Lung (tissue), 13 donors: ENCODE measurements around the gene KRTAP9-2. TPM values are rescaled to one million over a fixed set of nuclear protein-coding genes. Genes with fewer than 3 reads are reported as not detected.
"Not testable (repeated sequence)": the region's sequence is repeated elsewhere in the genome, so short reads cannot be mapped to it uniquely, and the experiment has no call there.

ENCODE experiments used
- ATAC-seq: fragments of 200-7000 bp; cut with Tn5 transposase; one replicate; pipeline ENCODE4 v1.9.1; 2020; ENCODE audit warnings: moderate number of reproducible peaks; ENCODE audit not compliant: insufficient read depth, low FRiP score
- DNase-seq, 3 donors: peaks; one replicate each; pipeline ENCODE4 v3.0.0-alpha.2; 2013 to 2017
- H3K27ac ChIP-seq, 2 donors: one replicate each; pipeline ENCODE4 v1.5.1; 2013; ENCODE audit warnings: mild to moderate bottlenecking in 2 of 2, moderate library complexity in 2 of 2, control low read depth in 1 of 2, inconsistent platforms in 1 of 2, low read depth in 1 of 2, low read length in 1 of 2
- H3K27me3 ChIP-seq, 3 donors: one replicate each; pipeline ENCODE4 v1.5.1; 2013; ENCODE audit warnings: low read length in 2 of 3; ENCODE audit not compliant: control insufficient read depth in 3 of 3, insufficient read depth in 3 of 3
- H3K36me3 ChIP-seq, 4 donors: one replicate each; pipeline ENCODE4 v1.5.1; 2013; ENCODE audit warnings: low read length in 4 of 4, mild to moderate bottlenecking in 1 of 4, moderate library complexity in 1 of 4; ENCODE audit not compliant: control insufficient read depth in 4 of 4, insufficient read depth in 4 of 4
- H3K4me1 ChIP-seq, 5 donors: one replicate each; pipeline ENCODE4 v1.5.1; 2013; ENCODE audit warnings: low read length in 5 of 5, mild to moderate bottlenecking in 2 of 5, moderate library complexity in 1 of 5; ENCODE audit not compliant: control insufficient read depth in 5 of 5, insufficient read depth in 5 of 5
- H3K4me3 ChIP-seq: one replicate; pipeline ENCODE4 v1.5.1; 2013; ENCODE audit warnings: mild to moderate bottlenecking, control low read depth, moderate library complexity
- H3K9ac ChIP-seq, 2 donors: one replicate each; pipeline ENCODE4 v1.5.1; 2013; ENCODE audit warnings: low read length in 2 of 2, control low read depth in 1 of 2; ENCODE audit not compliant: insufficient read depth in 1 of 2
- H3K9me3 ChIP-seq, 4 donors: one replicate each; pipeline ENCODE4 v1.5.1; 2013; ENCODE audit warnings: low read length in 3 of 4, mild to moderate bottlenecking in 1 of 4, moderate library complexity in 1 of 4; ENCODE audit not compliant: control insufficient read depth in 4 of 4, insufficient read depth in 3 of 4
- WGBS, 2 donors: extraction: QIAGEN DNeasy Blood & Tissue Kit; methylation state at CpG; one replicate each; pipeline ENCODE4 v1.1.7; 2013; 5-methylcytosine and 5-hydroxymethylcytosine counted together
- polyA plus RNA-seq, 2 donors: library from polyadenylated mRNA; stranded (reverse); fragments of 200-250 nt; gene quantifications; one replicate each; pipeline ENCODE4 v1.2.1, GENCODE V29; 2013
- small RNA-seq: library from RNA; depleted of rRNA; stranded (forward); fragments of <200 nt; gene quantifications from one replicate; pipeline ENCODE3, GENCODE V24; 2014; ENCODE audit warnings: low replicate concordance
- total RNA-seq, 2 donors: library from RNA; depleted of rRNA in 1 of 2; stranded (reverse); fragments of >200 nt in 1 of 2; gene quantifications; one replicate each; pipeline ENCODE4 v1.2.1, GENCODE V29; 2014 to 2021
- TF ChIP-seq, protein P1 (sequence below): IDR thresholded peaks from 2 replicates; pipeline ENCODE4 v1.5.1; 2012; ENCODE audit warnings: mild to moderate bottlenecking; ENCODE audit errors: control extremely low read depth, extremely low read depth
- donor health status: control.
- donor health status: control.
- donor health status: Bipolar disorder and iron deficiency.
- donor health status: healthy.
- donor health status: DM: yes; HTN: yes; CAD: no.

KRTAP9-2 gene
- total and polyA plus RNA-seq, 4 donors, result not detected

DNA sequence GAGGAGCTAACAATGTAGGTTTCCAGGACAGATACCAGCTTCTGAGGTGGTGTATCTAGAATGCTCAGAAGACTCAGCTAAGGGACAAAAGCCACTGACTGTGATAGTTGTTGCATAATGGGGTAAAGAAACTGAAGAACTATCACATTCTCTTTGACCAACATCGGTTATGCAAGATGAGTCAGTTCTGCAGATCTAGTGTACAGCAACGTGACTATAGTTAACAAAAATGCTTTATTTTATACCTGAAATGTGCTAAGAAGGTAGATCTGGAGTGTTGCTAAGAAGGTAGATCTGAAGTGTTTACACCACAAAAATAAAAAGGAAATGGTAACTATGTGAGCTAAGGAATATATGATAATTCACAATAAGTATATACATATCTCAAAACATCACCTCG, 41.3 kb downstream of the KRTAP9-2 start:
- no peaks in the 10 kb centered on the region for H3K4me1 ChIP-seq
- peaks cover 0 to 3% (median 0%) of the 10 kb centered on the region in 3 donors for H3K27me3 ChIP-seq
- no peak overlapping the region for H3K9ac ChIP-seq
- TF ChIP-seq, protein P1, sequence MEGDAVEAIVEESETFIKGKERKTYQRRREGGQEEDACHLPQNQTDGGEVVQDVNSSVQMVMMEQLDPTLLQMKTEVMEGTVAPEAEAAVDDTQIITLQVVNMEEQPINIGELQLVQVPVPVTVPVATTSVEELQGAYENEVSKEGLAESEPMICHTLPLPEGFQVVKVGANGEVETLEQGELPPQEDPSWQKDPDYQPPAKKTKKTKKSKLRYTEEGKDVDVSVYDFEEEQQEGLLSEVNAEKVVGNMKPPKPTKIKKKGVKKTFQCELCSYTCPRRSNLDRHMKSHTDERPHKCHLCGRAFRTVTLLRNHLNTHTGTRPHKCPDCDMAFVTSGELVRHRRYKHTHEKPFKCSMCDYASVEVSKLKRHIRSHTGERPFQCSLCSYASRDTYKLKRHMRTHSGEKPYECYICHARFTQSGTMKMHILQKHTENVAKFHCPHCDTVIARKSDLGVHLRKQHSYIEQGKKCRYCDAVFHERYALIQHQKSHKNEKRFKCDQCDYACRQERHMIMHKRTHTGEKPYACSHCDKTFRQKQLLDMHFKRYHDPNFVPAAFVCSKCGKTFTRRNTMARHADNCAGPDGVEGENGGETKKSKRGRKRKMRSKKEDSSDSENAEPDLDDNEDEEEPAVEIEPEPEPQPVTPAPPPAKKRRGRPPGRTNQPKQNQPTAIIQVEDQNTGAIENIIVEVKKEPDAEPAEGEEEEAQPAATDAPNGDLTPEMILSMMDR, result no peak
- no peak for ATAC-seq
- WGBS, 2 donors, result 56 to 78% methylated on average over 3 of the region's 3 CpGs
- no peak for DNase-seq
- H3K9me3 ChIP-seq, result no peaks in the 10 kb centered on the region
- H3K27ac ChIP-seq, result no peak overlapping the region
- no peak overlapping the region for H3K4me3 ChIP-seq
- H3K36me3 ChIP-seq, result no peaks in the 10 kb centered on the region

DNA sequence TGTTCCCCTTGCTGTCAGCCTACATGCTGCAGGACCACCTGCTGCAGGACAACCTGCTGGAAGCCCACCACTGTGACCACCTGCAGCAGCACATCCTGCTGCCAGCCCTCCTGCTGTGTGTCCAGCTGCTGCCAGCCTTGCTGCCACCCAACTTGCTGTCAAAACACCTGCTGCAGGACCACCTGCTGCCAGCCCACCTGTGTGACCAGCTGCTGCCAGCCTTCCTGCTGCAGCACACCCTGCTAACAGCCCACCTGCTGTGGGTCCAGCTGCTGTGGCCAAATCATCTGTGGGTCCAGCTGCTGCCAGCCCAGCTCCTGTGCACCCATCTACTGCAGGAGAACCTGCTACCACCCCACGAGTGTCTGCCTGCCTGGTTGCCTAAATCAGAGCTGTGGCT, 44.9 kb downstream of the KRTAP9-2 start:
- not testable (repeated sequence) for H3K27ac ChIP-seq, ATAC-seq, H3K36me3 ChIP-seq, DNase-seq, H3K4me3 ChIP-seq, H3K9ac ChIP-seq, H3K27me3 ChIP-seq, H3K4me1 ChIP-seq, H3K9me3 ChIP-seq
- 50 to 60% methylated on average over 1 of the region's 1 CpG for WGBS, 2 donors

DNA sequence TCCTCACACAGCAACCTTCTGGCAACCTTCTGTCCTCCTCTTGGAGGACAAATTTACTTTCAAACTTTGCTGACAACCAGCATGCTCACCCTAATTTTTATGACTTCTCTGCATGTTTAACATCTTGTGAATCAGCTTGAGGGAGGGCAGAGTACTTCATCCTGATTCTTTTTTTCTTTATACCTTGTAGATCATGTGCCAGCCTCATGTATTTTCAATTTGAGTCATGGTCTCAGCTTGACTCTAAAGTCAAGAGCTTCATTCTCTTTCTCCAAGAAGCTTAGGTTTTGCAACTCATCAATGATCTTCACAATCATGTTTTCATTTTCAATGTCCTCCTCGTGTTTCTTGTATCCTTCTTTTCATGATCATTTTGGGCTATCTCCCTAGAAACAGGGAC, 45.4 kb downstream of the KRTAP9-2 start:
- TF ChIP-seq, protein P1, result no peak
- no peaks in the 10 kb centered on the region for H3K27me3 ChIP-seq
- no peaks in the 10 kb centered on the region for H3K4me1 ChIP-seq
- 68 to 75% methylated on average over 1 of the region's 1 CpG for WGBS, 2 donors
- no peak overlapping the region for H3K27ac ChIP-seq
- no peaks in the 10 kb centered on the region for H3K36me3 ChIP-seq
- ATAC-seq (no peak), DNase-seq (no peak)
- H3K9ac ChIP-seq, result no peak overlapping the region
- no peak overlapping the region for H3K4me3 ChIP-seq
- no peaks in the 10 kb centered on the region for H3K9me3 ChIP-seq

DNA sequence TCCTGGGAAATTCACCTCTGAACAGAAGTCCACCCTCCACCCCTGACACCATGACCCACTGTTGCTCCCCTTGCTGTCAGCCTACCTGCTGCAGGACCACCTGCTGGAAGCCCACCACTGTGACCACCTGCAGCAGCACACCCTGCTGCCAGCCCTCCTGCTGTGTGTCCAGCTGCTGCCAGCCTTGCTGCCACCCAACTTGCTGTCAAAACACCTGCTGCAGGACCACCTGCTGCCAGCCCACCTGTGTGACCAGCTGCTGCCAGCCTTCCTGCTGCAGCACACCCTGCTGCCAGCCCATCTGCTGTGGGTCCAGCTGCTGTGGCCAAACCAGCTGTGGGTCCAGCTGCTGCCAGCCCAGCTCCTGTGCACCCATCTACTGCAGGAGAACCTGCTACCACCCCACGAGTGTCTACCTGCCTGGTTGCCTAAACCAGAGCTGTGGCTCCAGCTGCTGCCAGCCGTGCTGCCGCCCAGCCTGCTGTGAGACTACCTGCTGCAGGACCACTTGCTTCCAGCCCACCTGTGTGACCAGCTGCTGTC, 49.3 kb downstream of the KRTAP9-2 start, which contains the start of gene KRTAP9-7:
Gene KRTAP9-7, plus strand, starts transcription at position 51 of the 543 bp plus-strand sequence. Its CDS starts 0 bp downstream, at position 51.
- H3K27me3 ChIP-seq, ATAC-seq, H3K9ac ChIP-seq, H3K9me3 ChIP-seq, H3K4me3 ChIP-seq, H3K27ac ChIP-seq, H3K36me3 ChIP-seq, DNase-seq, H3K4me1 ChIP-seq: not testable (repeated sequence)
- WGBS, 2 donors, result 79 to 97% methylated on average over 3 of the region's 3 CpGs

Small RNA genes within 50 kb of the gene (small RNA-seq; reads per million reads assigned to genes)
- not detected for gene KRTAP4-17P

Other genes with a start within 250 kb of the KRTAP9-2 start
Only the 30 nearest of the 41 such genes appear.
- gene KRTAP2-1, start 179.3 kb upstream of the KRTAP9-2 start, total RNA-seq, result not detected
- not detected for gene KRTAP2-1, start 179.3 kb upstream of the KRTAP9-2 start, polyA plus RNA-seq
- gene KRTAP2-2, start 171.4 kb upstream of the KRTAP9-2 start, total RNA-seq, result not detected
- not detected for gene KRTAP2-2, start 171.4 kb upstream of the KRTAP9-2 start, polyA plus RNA-seq
- gene KRTAP2-3, start 166.5 kb upstream of the KRTAP9-2 start, total RNA-seq, result not detected
- not detected for gene KRTAP2-3, start 166.5 kb upstream of the KRTAP9-2 start, polyA plus RNA-seq
- gene KRTAP2-4, start 160.8 kb upstream of the KRTAP9-2 start, total RNA-seq, result not detected
- not detected for gene KRTAP2-4, start 160.8 kb upstream of the KRTAP9-2 start, polyA plus RNA-seq
- gene KRTAP4-7, start 142.5 kb upstream of the KRTAP9-2 start, total RNA-seq, result not detected
- not detected for gene KRTAP4-7, start 142.5 kb upstream of the KRTAP9-2 start, polyA plus RNA-seq
- gene KRTAP4-8, start 128.5 kb upstream of the KRTAP9-2 start, total RNA-seq, result not detected
- not detected for gene KRTAP4-8, start 128.5 kb upstream of the KRTAP9-2 start, polyA plus RNA-seq
- gene KRTAP4-16, start 124.4 kb upstream of the KRTAP9-2 start, total RNA-seq, result not detected
- gene KRTAP4-16, start 124.4 kb upstream of the KRTAP9-2 start, polyA plus RNA-seq, result not detected
- gene KRTAP4-9, start 121.3 kb upstream of the KRTAP9-2 start, total RNA-seq, result not detected
- not detected for gene KRTAP4-9, start 121.3 kb upstream of the KRTAP9-2 start, polyA plus RNA-seq
- gene KRTAP4-11, start 108.3 kb upstream of the KRTAP9-2 start, total RNA-seq, result under 1 TPM in 1 of 2 donors, not detected in 1; 0.34 TPM
- gene KRTAP4-11, start 108.3 kb upstream of the KRTAP9-2 start, polyA plus RNA-seq, result not detected
- gene KRTAP4-12, start 102.5 kb upstream of the KRTAP9-2 start, total RNA-seq, result not detected
- gene KRTAP4-12, start 102.5 kb upstream of the KRTAP9-2 start, polyA plus RNA-seq, result not detected
- not detected for gene KRTAP4-6, start 86.1 kb upstream of the KRTAP9-2 start, total RNA-seq
- gene KRTAP4-6, start 86.1 kb upstream of the KRTAP9-2 start, polyA plus RNA-seq, result not detected
- not detected for gene KRTAP4-5, start 76.8 kb upstream of the KRTAP9-2 start, total RNA-seq
- gene KRTAP4-5, start 76.8 kb upstream of the KRTAP9-2 start, polyA plus RNA-seq, result not detected
- gene KRTAP4-4, start 65.9 kb upstream of the KRTAP9-2 start, total RNA-seq, result not detected
- not detected for gene KRTAP4-4, start 65.9 kb upstream of the KRTAP9-2 start, polyA plus RNA-seq
- gene KRTAP4-3, start 58.4 kb upstream of the KRTAP9-2 start, total RNA-seq, result not detected
- not detected for gene KRTAP4-3, start 58.4 kb upstream of the KRTAP9-2 start, polyA plus RNA-seq
- not detected for gene KRTAP4-2, start 48.4 kb upstream of the KRTAP9-2 start, total RNA-seq
- gene KRTAP4-2, start 48.4 kb upstream of the KRTAP9-2 start, polyA plus RNA-seq, result not detected
- not detected for gene KRTAP4-1, start 41.7 kb upstream of the KRTAP9-2 start, total RNA-seq
- not detected for gene KRTAP4-1, start 41.7 kb upstream of the KRTAP9-2 start, polyA plus RNA-seq
- not detected for gene KRTAP9-1, start 36.8 kb upstream of the KRTAP9-2 start, total RNA-seq
- not detected for gene KRTAP9-1, start 36.8 kb upstream of the KRTAP9-2 start, polyA plus RNA-seq
- gene KRTAP9-3, start 5.8 kb downstream of the KRTAP9-2 start, total RNA-seq, result not detected
- gene KRTAP9-3, start 5.8 kb downstream of the KRTAP9-2 start, polyA plus RNA-seq, result not detected
- not detected for gene KRTAP9-8, start 11.4 kb downstream of the KRTAP9-2 start, total RNA-seq
- not detected for gene KRTAP9-8, start 11.4 kb downstream of the KRTAP9-2 start, polyA plus RNA-seq
- not detected for gene KRTAP9-4, start 23.0 kb downstream of the KRTAP9-2 start, total RNA-seq
- not detected for gene KRTAP9-4, start 23.0 kb downstream of the KRTAP9-2 start, polyA plus RNA-seq
- gene KRTAP9-9, start 28.7 kb downstream of the KRTAP9-2 start, total RNA-seq, result not detected
- not detected for gene KRTAP9-9, start 28.7 kb downstream of the KRTAP9-2 start, polyA plus RNA-seq
- not detected for gene KRTAP9-6, start 38.7 kb downstream of the KRTAP9-2 start, total RNA-seq
- not detected for gene KRTAP9-6, start 38.7 kb downstream of the KRTAP9-2 start, polyA plus RNA-seq
- not detected for gene KRTAP9-7, start 49.0 kb downstream of the KRTAP9-2 start, total RNA-seq
- not detected for gene KRTAP9-7, start 49.0 kb downstream of the KRTAP9-2 start, polyA plus RNA-seq
- not detected for gene KRTAP29-1, start 76.2 kb downstream of the KRTAP9-2 start, total RNA-seq
- not detected for gene KRTAP29-1, start 76.2 kb downstream of the KRTAP9-2 start, polyA plus RNA-seq
- gene KRTAP16-1, start 82.7 kb downstream of the KRTAP9-2 start, total RNA-seq, result not detected
- not detected for gene KRTAP16-1, start 82.7 kb downstream of the KRTAP9-2 start, polyA plus RNA-seq
- not detected for gene KRTAP17-1, start 89.1 kb downstream of the KRTAP9-2 start, total RNA-seq
- not detected for gene KRTAP17-1, start 89.1 kb downstream of the KRTAP9-2 start, polyA plus RNA-seq
- not detected for gene KRT33A, start 124.2 kb downstream of the KRTAP9-2 start, total RNA-seq
- gene KRT33A, start 124.2 kb downstream of the KRTAP9-2 start, polyA plus RNA-seq, result not detected
- gene KRT33B, start 143.2 kb downstream of the KRTAP9-2 start, total RNA-seq, result not detected
- gene KRT33B, start 143.2 kb downstream of the KRTAP9-2 start, polyA plus RNA-seq, result not detected
- gene KRT34, start 155.7 kb downstream of the KRTAP9-2 start, total RNA-seq, result not detected
- not detected for gene KRT34, start 155.7 kb downstream of the KRTAP9-2 start, polyA plus RNA-seq
- gene KRT31, start 171.0 kb downstream of the KRTAP9-2 start, total RNA-seq, result not detected
- under 1 TPM in 1 of 2 donors, not detected in 1; 0.02 TPM for gene KRT31, start 171.0 kb downstream of the KRTAP9-2 start, polyA plus RNA-seq